HG03060 (cell line): ENCODE data around the gene CBLL1.
A peak's percentile ranks its signal among the peaks of the same experiment; 100 is the strongest.

Experiments
- ATAC-seq: cut with Tn5 transposase; IDR thresholded peaks from one replicate; pipeline ENCODE4 v1.9.1; 2021; ENCODE audit warnings: low read depth, moderate number of reproducible peaks; ENCODE audit not compliant: unreplicated experiment

Gene CBLL1

GRCh38 chr7:107742678-107743566 lies 1.0 kb upstream of the CBLL1 start:
- no peak for ATAC-seq

GRCh38 chr7:107744345-107744750 lies 406 bp downstream of the CBLL1 start:
- ATAC-seq = peak; percentile 28

- no peak for ATAC-seq
Observed at GRCh38 chr7:107746006-107746405, 2.1 kb downstream of the CBLL1 start.

- no peak for ATAC-seq
Observed at GRCh38 chr7:107751113-107751512, 7.2 kb downstream of the CBLL1 start.

GRCh38 chr7:107754642-107755041 lies 10.7 kb downstream of the CBLL1 start:
- ATAC-seq = no peak

- no peak for ATAC-seq
Observed at GRCh38 chr7:107758667-107759066, 14.7 kb downstream of the CBLL1 start.

GRCh38 chr7:107767391-107767790 lies 23.4 kb downstream of the CBLL1 start:
- ATAC-seq = no peak

- ATAC-seq = no peak
Observed at GRCh38 chr7:107768263-107768662, 24.3 kb downstream of the CBLL1 start.

GRCh38 chr7:107773027-107773426 lies 29.1 kb downstream of the CBLL1 start:
- ATAC-seq = no peak

- no peak for ATAC-seq
Observed at GRCh38 chr7:107777702-107778101, 33.8 kb downstream of the CBLL1 start.

- no peak for ATAC-seq
Observed at GRCh38 chr7:107778283-107778682, 34.3 kb downstream of the CBLL1 start.

GRCh38 chr7:107779647-107780099 lies 35.7 kb downstream of the CBLL1 start:
- no peak for ATAC-seq

- ATAC-seq = no peak
Observed at GRCh38 chr7:107782374-107782773, 38.4 kb downstream of the CBLL1 start.

- ATAC-seq = no peak
Observed at GRCh38 chr7:107783648-107784047, 39.7 kb downstream of the CBLL1 start.

- ATAC-seq = no peak
Observed at GRCh38 chr7:107785170-107785569, 41.2 kb downstream of the CBLL1 start.

GRCh38 chr7:107785926-107786325 lies 42.0 kb downstream of the CBLL1 start:
- ATAC-seq = no peak

GRCh38 chr7:107788216-107788615 lies 44.3 kb downstream of the CBLL1 start:
- no peak for ATAC-seq

- ATAC-seq = no peak
Observed at GRCh38 chr7:107788662-107789061, 44.7 kb downstream of the CBLL1 start.

- no peak for ATAC-seq
Observed at GRCh38 chr7:107789647-107790046, 45.7 kb downstream of the CBLL1 start.

GRCh38 chr7:107792364-107792763 lies 48.4 kb downstream of the CBLL1 start:
- no peak for ATAC-seq

- ATAC-seq = no peak
Observed at GRCh38 chr7:107799647-107800264, 55.8 kb downstream of the CBLL1 start.
